Cardiac ventricle fibroblast (primary cell): Measurements from ENCODE around the gene C2CD3. TPM values are rescaled to one million over a fixed set of nuclear protein-coding genes. Genes with fewer than 3 reads are reported as not detected.

Experiments
- total RNA-seq: library from RNA; depleted of rRNA; stranded (reverse); fragments of >200 nt; gene quantifications from 2 replicates; pipeline ENCODE4 v1.2.3, GENCODE V29; 2015

The C2CD3 gene
- total RNA-seq: 6.1 and 10.6 TPM in 2 replicates

GRCh38 chr11:74170694-74171629 is at the start of gene C2CD3, which contains the start of gene PPME1:
C2CD3 (minus strand) TSS chr11:74171002; CDS start chr11:74170792, 210 bp downstream.
PPME1 (plus strand) TSS chr11:74171289; CDS start chr11:74171422, 133 bp downstream.

GRCh38 chr11:74008373-74009229 is 162.2 kb downstream of the C2CD3 start, which contains the start of gene UCP3:
UCP3 (minus strand) TSS chr11:74009085; CDS start chr11:74007042, 2,043 bp downstream.

GRCh38 chr11:73982595-73982989 is 188.2 kb downstream of the C2CD3 start, which contains the start of gene UCP2:
UCP2 (minus strand) TSS chr11:73982843; CDS start chr11:73978378, 4,465 bp downstream.

Other genes with a start within 250 kb of the C2CD3 start
- not detected in 2 replicates for gene DNAJB13, start 220.0 kb downstream of the C2CD3 start, total RNA-seq
- 0.50 TPM in 1 of 2 replicates, not detected in the other for gene UCP2, start 188.2 kb downstream of the C2CD3 start, total RNA-seq
- gene UCP3, start 161.9 kb downstream of the C2CD3 start, total RNA-seq: 0.50 TPM in 1 of 2 replicates, not detected in the other
- 22.3 and 34.2 TPM in 2 replicates for gene PPME1, start 287 bp upstream of the C2CD3 start, total RNA-seq
- 2.4 and 4.6 TPM in 2 replicates for gene P4HA3, start 140.6 kb upstream of the C2CD3 start, total RNA-seq
- 0.75 and 1.5 TPM in 2 replicates for gene PGM2L1, start 227.4 kb upstream of the C2CD3 start, total RNA-seq